GM12892 (cell line): ENCODE measurements around the gene VAMP4.
"Not testable (repeated sequence)": the region's sequence is repeated elsewhere in the genome, so short reads cannot be mapped to it uniquely, and the experiment has no call there.

Experiments
- DNase-seq: peaks from one replicate; pipeline ENCODE4 v3.0.0; 2011; ENCODE audit not compliant: insufficient read length
- FAIRE-seq: peaks from 2 replicates; lab custom pipeline; 2011; peaks lifted over from hg19 to GRCh38; lab: Jason Lieb, UNC
- POLR2A ChIP-seq: IDR thresholded peaks from 2 replicates; pipeline ENCODE4 v1.6.1; 2011; ENCODE audit warnings: low read depth, low read length, control low read depth
- POLR2AphosphoS5 ChIP-seq: IDR thresholded peaks from 2 replicates; pipeline ENCODE4 v1.6.1; 2011; ENCODE audit warnings: low read depth, low read length, control low read depth
- TAF1 ChIP-seq: IDR thresholded peaks from 2 replicates; pipeline ENCODE4 v1.6.1; 2011; ENCODE audit warnings: low read depth, mild to moderate bottlenecking, control low read depth, low read length, borderline replicate concordance

Gene VAMP4

DNA sequence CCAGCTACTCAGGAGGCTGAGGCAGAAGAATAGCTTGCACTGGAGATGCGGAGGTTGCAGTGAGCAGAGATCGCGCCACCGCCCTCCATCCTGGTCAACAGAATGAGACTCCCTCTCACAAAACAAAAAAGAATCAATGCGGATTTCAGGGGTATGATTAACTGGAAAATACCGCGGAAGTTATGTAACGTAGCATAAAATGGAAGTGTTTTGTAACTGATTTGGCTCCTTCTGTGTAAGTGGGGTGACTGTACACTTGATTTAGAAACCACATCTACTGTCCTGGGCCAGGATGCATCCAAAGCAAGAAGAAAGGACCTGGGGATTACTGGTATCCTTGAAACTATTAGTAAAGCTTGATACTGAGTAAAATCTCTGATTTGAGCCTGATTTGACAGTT, 3.1 kb upstream of the VAMP4 start:
- TF ChIP-seq POLR2AphosphoS5 (no peak), TAF1 (no peak), POLR2A (no peak)
- FAIRE-seq (no peak), DNase-seq (no peak)

DNA sequence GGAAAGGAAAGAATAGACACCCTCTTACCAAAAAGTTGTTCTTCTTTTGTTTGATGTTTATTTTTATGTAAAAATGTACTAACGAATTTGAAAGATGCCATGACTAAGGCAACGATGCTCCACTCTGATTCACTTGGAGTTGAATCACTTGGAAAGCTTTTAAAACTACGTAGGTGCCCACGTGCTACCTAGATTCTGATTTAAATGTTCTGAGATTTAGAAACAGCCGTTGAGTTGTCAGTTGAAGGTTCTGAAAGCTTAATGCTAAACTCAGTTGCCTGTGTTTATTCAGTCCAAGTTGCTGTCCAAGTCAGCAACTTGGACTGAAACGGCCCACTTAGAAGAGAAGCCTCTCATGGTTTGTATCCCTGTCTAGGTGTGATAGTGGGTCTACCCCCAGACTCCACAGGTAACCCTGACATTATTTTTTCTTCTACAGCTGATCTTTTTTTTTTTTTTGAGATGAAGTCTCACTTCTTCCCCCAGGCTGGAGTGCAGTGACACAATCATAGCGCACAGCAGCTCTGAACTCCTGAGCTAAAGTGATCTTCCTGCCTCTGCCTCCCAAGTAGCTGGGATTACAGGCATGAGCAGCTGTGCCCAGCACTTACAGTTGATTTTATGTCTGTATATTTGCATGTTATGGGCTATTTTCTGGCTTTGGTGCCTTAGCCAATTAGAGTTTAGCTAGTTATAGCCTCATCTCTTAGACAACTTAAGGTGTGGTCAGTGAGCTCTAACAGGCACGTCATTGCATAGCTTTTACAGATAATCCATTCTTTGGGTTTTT, 1.4 kb upstream of the VAMP4 start:
- TF ChIP-seq POLR2AphosphoS5 (no peak), POLR2A (no peak), TAF1 (no peak)
- DNase-seq (no peak), FAIRE-seq (no peak)

DNA sequence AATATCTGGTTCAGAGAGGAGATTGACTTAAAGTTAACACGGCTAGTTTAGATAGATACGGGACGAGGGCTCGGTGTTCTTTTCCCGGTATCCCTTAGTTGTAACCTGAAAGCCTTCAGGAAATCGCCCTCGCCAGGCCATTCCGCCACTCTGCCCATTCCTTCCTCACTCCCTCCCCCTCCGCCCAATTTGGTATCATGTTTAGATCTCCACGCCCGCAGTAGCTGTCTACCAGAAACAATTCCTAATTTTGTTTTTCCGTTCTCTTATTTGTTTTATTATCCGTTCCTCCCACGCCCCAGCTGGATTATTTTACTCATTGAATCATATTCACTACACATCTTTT, 685 bp upstream of the VAMP4 start:
- FAIRE-seq (no peak), DNase-seq (no peak)
- no peak for TF ChIP-seq TAF1
- no peak for TF ChIP-seq POLR2AphosphoS5
- no peak for TF ChIP-seq POLR2A

GRCh38 chr1:171740987-171741871, 636 bp downstream of the VAMP4 start:
- TF ChIP-seq POLR2AphosphoS5 (no peak), POLR2A (no peak), TAF1 (no peak)
- DNase-seq = no peak
- FAIRE-seq = peak; percentile 74

GRCh38 chr1:171740356-171740863, 1.5 kb downstream of the VAMP4 start:
- FAIRE-seq (no peak), DNase-seq (no peak)
- TF ChIP-seq POLR2A = no peak
- TF ChIP-seq POLR2AphosphoS5 = no peak
- no peak for TF ChIP-seq TAF1

DNA sequence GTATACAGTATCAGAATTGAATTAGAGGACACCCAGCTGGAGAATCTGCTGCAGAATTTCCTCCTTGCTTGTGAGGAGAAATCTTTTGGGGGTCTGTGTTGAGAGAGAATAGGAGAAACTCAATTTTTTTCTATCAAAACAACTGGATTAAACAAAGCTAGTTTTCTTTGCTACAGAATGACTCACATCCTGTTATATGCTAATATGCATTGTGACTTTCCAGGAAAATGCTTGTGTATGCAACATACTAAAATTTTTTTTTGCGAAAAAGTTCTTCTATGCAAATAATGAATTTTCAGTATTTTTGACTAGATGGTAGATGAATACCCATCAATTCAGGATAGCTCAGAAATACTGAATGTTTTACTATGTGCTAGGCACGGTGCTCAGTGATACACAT, 2.2 kb downstream of the VAMP4 start:
- DNase-seq = no peak
- no peak for FAIRE-seq
- TF ChIP-seq POLR2A (no peak), POLR2AphosphoS5 (no peak)

DNA sequence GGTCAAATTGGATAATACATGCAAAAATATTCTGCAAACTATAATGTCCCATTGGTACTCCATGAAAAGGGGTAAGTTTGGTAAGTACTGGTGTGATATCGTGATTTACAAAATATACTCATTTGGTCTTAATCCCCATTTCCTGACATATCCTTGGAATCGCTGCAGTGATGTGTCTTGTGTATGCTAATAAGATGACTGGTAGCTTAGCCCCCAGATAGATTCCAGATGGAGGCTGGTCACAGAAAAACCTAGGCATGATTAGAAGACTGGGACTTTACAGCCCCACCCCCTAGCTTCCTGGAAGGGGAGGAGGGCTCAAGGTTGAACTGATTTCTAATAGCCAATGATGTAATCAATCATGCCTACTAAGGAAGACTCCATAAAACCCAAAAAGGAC, 3.0 kb downstream of the VAMP4 start:
- FAIRE-seq (no peak), DNase-seq (no peak)
- no peak for TF ChIP-seq TAF1
- no peak for TF ChIP-seq POLR2A
- no peak for TF ChIP-seq POLR2AphosphoS5

DNA sequence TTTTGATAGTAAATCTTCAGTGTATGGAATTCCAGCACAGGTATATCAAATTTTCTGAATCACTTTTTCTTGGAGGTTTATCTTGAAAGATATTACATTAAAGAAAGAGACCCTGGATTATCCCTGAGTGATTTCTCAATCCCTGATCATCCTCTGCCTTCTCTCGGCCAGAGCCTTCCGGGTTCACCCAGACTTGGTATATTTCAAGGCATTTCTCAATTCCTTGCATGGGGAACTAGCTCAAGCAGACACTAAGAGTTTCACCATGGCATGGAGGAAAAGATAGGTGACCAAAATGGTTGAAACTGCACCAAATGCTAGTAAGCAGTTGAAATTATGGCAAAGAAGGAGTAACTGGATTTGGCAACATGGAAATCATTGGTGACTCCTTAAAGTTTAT, 5.7 kb downstream of the VAMP4 start:
- DNase-seq (no peak), FAIRE-seq (no peak)
- TF ChIP-seq TAF1 (no peak), POLR2A (no peak), POLR2AphosphoS5 (no peak)

DNA sequence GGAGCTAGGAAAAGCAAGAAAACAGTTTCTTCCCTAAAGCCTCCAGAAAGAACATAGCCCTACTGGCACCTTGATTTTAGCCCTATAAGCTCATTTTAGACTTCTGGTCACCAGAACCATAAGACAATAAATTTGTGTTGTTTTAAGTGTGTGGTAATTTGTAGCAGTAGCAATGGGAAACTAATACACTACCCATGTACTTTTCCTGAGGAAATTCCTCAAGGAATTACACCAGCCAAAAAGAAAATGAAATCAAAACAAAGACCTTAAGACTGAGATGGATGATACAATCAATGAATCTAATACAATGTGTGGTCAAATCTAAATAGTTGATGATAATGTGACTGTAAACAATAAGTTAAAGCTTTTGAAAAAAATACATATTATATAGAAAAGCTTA, 11.8 kb downstream of the VAMP4 start:
- TF ChIP-seq POLR2A = no peak
- TF ChIP-seq POLR2AphosphoS5 = no peak
- no peak for TF ChIP-seq TAF1
- no peak for DNase-seq
- FAIRE-seq = no peak

DNA sequence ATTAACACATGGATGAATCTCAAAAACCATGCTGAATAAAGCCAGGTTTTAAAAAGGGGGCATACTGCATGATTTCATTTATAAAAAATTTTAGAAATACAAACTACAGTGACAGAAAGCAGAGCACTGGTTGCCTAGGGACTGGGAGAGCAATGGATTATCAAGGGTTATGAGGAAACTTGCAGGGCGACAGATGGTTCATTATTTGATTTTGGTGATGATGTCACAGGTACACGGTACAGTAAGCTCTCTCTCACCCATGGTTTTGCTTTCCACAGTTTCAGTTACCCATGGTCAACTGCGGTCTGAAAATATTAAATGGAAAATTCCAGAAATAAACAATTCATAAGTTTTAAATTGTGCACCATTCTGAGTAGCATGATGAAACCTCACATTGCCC, 14.1 kb downstream of the VAMP4 start:
- FAIRE-seq (no peak), DNase-seq (no peak)
- no peak for TF ChIP-seq POLR2A
- no peak for TF ChIP-seq TAF1
- no peak for TF ChIP-seq POLR2AphosphoS5

DNA sequence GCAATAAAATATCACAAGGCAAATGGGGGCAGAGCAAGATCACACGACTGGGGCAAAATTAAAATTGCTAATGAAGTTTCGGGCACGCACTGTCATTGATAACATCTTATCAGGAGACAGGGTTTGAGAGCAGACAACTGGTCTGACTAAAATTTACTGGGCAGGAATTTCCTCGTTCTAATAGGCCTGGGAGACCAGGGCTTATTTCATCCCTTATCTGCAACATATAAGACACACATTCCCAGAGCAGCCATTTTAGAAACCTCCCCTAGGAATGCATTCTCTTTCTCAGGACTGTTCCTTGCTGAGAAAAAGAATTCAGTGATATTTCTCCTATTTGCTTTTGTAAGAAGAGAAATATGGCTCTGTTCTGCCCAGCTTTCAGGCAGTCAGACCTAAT, 18.7 kb downstream of the VAMP4 start:
- DNase-seq, FAIRE-seq: not testable (repeated sequence)

DNA sequence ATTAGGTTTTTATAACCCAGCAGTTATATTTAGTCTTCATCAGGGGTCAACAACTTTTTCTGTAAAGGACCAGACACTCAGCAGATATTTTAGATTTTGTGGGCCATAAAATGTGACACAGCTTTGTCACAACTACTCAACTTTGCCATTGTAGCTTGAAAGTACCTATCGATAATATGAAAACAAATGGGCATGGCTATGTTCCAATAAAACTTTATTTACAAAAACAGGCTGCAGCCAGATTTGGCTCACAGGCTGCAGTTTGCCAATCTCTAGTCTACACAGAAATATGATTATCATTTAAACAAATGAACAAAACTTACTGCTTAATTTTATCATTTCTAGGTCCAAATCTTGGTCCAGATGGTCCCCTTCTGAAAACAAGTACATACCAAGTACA, 23.0 kb downstream of the VAMP4 start:
- FAIRE-seq (no peak), DNase-seq (no peak)
- TF ChIP-seq POLR2AphosphoS5 (no peak), POLR2A (no peak), TAF1 (no peak)
